Endothelial cell of umbilical vein (primary cell): ENCODE results near the gene TRIM2. TPM values are rescaled to one million over a fixed set of nuclear protein-coding genes. Genes with fewer than 3 reads are reported as not detected.

ENCODE experiments used
- BruUV-seq: library from RNA; stranded (reverse); fragments of 400-500 nt; replicated peaks from 2 replicates; lab custom pipeline; 2021; lab: Mats Ljungman, UMichigan
- CTCF ChIA-PET: fragments of 300-600, 350-600 bp; sonication (Branson Sonifier 250); formaldehyde crosslinking; loops from one replicate; lab custom pipeline; 2021; ENCODE audit warnings: antibody characterized with exemption, inconsistent platforms; lab: Charles Lee
- POLR2A ChIA-PET: fragments of 300-600, 350-600 bp; sonication (Branson Sonifier 250); formaldehyde crosslinking; loops from one replicate; lab custom pipeline; 2021; ENCODE audit warnings: antibody characterized with exemption, inconsistent platforms; lab: Charles Lee
- DNase-seq: peaks from one replicate; pipeline ENCODE4 v3.0.0-alpha.2; 2011; ENCODE audit warnings: low read depth, low spot score
- FAIRE-seq: peaks from 2 replicates; lab custom pipeline; 2011; peaks lifted over from hg19 to GRCh38; lab: Jason Lieb, UNC
- H2AFZ ChIP-seq: 2 replicates; pipeline ENCODE4 v1.6.0; 2012; ENCODE audit warnings: low read depth, low read length, control low read depth, inconsistent platforms
- H3K27ac ChIP-seq: 2 replicates; pipeline ENCODE4 v1.5.1; 2011; ENCODE audit warnings: low read depth, mild to moderate bottlenecking, control low read depth, low read length, moderate library complexity; ENCODE audit not compliant: insufficient read depth
- H3K27me3 ChIP-seq, 2 experiments: 2 replicates each; pipeline versions ENCODE4 v1.6.0 to v1.6.1; 2011; ENCODE audit warnings: low read length in 2 of 2, mixed read lengths in 1 of 2; ENCODE audit not compliant: control insufficient read depth in 2 of 2, insufficient read depth in 2 of 2
- H3K36me3 ChIP-seq, 2 experiments: 2 replicates in 1 of 2; 3 replicates in 1 of 2; pipeline ENCODE4 v1.5.1; 2011; ENCODE audit warnings: low read length in 2 of 2, mild to moderate bottlenecking in 1 of 2, moderate library complexity in 1 of 2; ENCODE audit not compliant: control insufficient read depth in 2 of 2, insufficient read depth in 2 of 2; ENCODE audit errors: extremely low read depth in 1 of 2
- H3K4me1 ChIP-seq: 3 replicates; pipeline ENCODE4 v1.5.1; 2011; ENCODE audit warnings: mild to moderate bottlenecking, low read length; ENCODE audit not compliant: control insufficient read depth, insufficient read depth; ENCODE audit errors: extremely low read depth
- H3K4me2 ChIP-seq: 2 replicates; pipeline ENCODE4 v1.6.1; 2011; ENCODE audit warnings: low read length, control low read depth, mixed read lengths; ENCODE audit not compliant: insufficient read depth
- H3K4me3 ChIP-seq, 3 experiments: fragments of 200-600 bp in 1 of 3; sonication (generic), shearing (Covaris generic) in 1 of 3; replicated peaks in 1 of 3; 2 replicates each; pipeline ENCODE4 v1.5.1; 2011 to 2016; ENCODE audit warnings: control low read depth in 3 of 3, low read length in 3 of 3, mild to moderate bottlenecking in 2 of 3, inconsistent platforms in 1 of 3, low read depth in 1 of 3, moderate library complexity in 1 of 3; ENCODE audit not compliant: insufficient read depth in 1 of 3
- H3K79me2 ChIP-seq: 2 replicates; pipeline ENCODE4 v1.6.0; 2012; ENCODE audit warnings: low read length, inconsistent platforms; ENCODE audit not compliant: control insufficient read depth, insufficient read depth
- H3K9ac ChIP-seq: replicated peaks from 2 replicates; pipeline ENCODE3; 2011; ENCODE audit warnings: low read length, control low read depth; ENCODE audit not compliant: insufficient read depth; ENCODE audit errors: extremely low read depth
- H3K9me1 ChIP-seq: replicated peaks from 3 replicates; pipeline ENCODE4 v1.6.0; 2011; ENCODE audit warnings: mild to moderate bottlenecking, low read length; ENCODE audit not compliant: control insufficient read depth, insufficient read depth; ENCODE audit errors: extremely low read depth
- H3K9me3 ChIP-seq: replicated peaks from 2 replicates; pipeline ENCODE4 v1.5.1; 2012; ENCODE audit warnings: low read length, inconsistent platforms; ENCODE audit not compliant: control insufficient read depth, insufficient read depth
- H4K20me1 ChIP-seq: replicated peaks from 2 replicates; pipeline ENCODE3; 2011; ENCODE audit warnings: mild to moderate bottlenecking, low read length; ENCODE audit not compliant: control insufficient read depth, insufficient read depth; ENCODE audit errors: extremely low read depth
- CTCF ChIP-seq, 2 donors: IDR thresholded peaks; 1 replicate in 1 of 2; 2 replicates in 1 of 2; pipeline ENCODE4 v1.5.1; 2011; ENCODE audit warnings: low read length in 2 of 2, mild to moderate bottlenecking in 2 of 2, moderate library complexity in 2 of 2, control low read depth in 1 of 2, inconsistent platforms in 1 of 2, low read depth in 1 of 2; ENCODE audit not compliant: insufficient read depth in 1 of 2; ENCODE audit errors: extremely low read depth in 1 of 2
- EZH2 ChIP-seq: IDR thresholded peaks from 2 replicates; pipeline ENCODE4 v1.6.1; 2012; ENCODE audit warnings: borderline replicate concordance, low read depth, mild to moderate bottlenecking, moderate library complexity, low read length, inconsistent platforms; ENCODE audit not compliant: severe bottlenecking
- FOS ChIP-seq: IDR thresholded peaks from 2 replicates; pipeline ENCODE4 v1.6.1; 2011; ENCODE audit warnings: mild to moderate bottlenecking, low read length, moderate library complexity, borderline replicate concordance; ENCODE audit not compliant: insufficient read depth
- GATA2 ChIP-seq: IDR thresholded peaks from 2 replicates; pipeline ENCODE4 v1.7.0; 2011; ENCODE audit warnings: low read depth, mild to moderate bottlenecking, moderate library complexity, mixed read lengths, low read length; ENCODE audit not compliant: insufficient read length, insufficient read depth
- JUN ChIP-seq: IDR thresholded peaks from 2 replicates; pipeline ENCODE4 v1.6.1; 2011; ENCODE audit warnings: borderline replicate concordance, low read depth; ENCODE audit not compliant: insufficient read length, insufficient read depth
- MAX ChIP-seq: IDR thresholded peaks from 2 replicates; pipeline ENCODE4 v1.6.1; 2011; ENCODE audit not compliant: insufficient read depth, insufficient read length
- MYC ChIP-seq: IDR thresholded peaks from one replicate; pipeline ENCODE4 v1.6.1; 2011; ENCODE audit warnings: mild to moderate bottlenecking, low read depth, low read length
- POLR2A ChIP-seq: IDR thresholded peaks from 2 replicates; pipeline ENCODE4 v1.6.1; 2012; ENCODE audit warnings: low read depth, mild to moderate bottlenecking, control low read depth, low read length
- POLR2AphosphoS5 ChIP-seq: IDR thresholded peaks from 2 replicates; pipeline ENCODE4 v1.6.1; 2012; ENCODE audit warnings: low read depth, mild to moderate bottlenecking, control low read depth, low read length, moderate library complexity; ENCODE audit not compliant: insufficient read depth
- dilution Hi-C: fragments of 300-500 bp; cut with MboI; formaldehyde crosslinking; loops from one replicate; pipeline ENCODE4 v1.15.0; 2019; ENCODE audit warnings: low sequenced_read_pairs; ENCODE audit not compliant: extremely low pct_ligation_motif_present
- intact Hi-C: fragments of 100-400 bp; cut with micrococcal nuclease; formaldehyde crosslinking; loops from one replicate; pipeline ENCODE4 v1.10.0; 2022
- polyA plus RNA-seq, 4 experiments: library from polyadenylated mRNA; depleted of rRNA in 3 of 4; stranded (reverse) in 3 of 4; unstranded in 1 of 4; fragments of >200 nt; gene quantifications; 2 replicates each; pipeline versions ENCODE4 v1.2.1 to v1.2.3, GENCODE V29; 2011 to 2012; ENCODE audit warnings: missing spikeins in 1 of 4
- total RNA-seq: library from RNA; stranded (reverse); gene quantifications from 2 replicates; pipeline ENCODE4 v1.2.3, GENCODE V29; 2021

Gene TRIM2
- total and polyA plus RNA-seq, 2 donors (not counting 3 experiments of a cell fraction or from before 2014, with no cell fraction given): 6.8 to 19.7 TPM

GRCh38 chr4:153211986-153212728 is 7.9 kb downstream of the TRIM2 start:
- no TSS peak for BruUV-seq
- no peak for TF ChIP-seq MYC
- no peak for TF ChIP-seq MAX
- no peak for TF ChIP-seq CTCF (IDR thresholded peaks at IDR 0.05; ENCODE audit: extremely low read depth in 1 of 2, insufficient read depth in 1 of 2, low read depth in 1 of 2, low read length in 2 of 2)
- no peak for TF ChIP-seq JUN
- no peak for TF ChIP-seq POLR2AphosphoS5
- no peak for TF ChIP-seq EZH2
- no peak for TF ChIP-seq FOS
- TF ChIP-seq POLR2A: no peak
- no peak for TF ChIP-seq GATA2
- Histone ChIP-seq H3K4me1 (no peaks in the 10 kb centered on the region), H2AFZ (no peak overlapping the region), H3K27ac (no peak overlapping the region), H3K27me3 (peaks cover 13 to 18% of the 10 kb centered on the region in 2 experiments), H3K36me3 (no peaks in the 10 kb centered on the region), H3K4me3 (no peak overlapping the region), H3K4me2 (no peak overlapping the region), H3K79me2 (no peaks in the 10 kb centered on the region), H4K20me1 (no peaks in the 10 kb centered on the region), H3K9ac (no peak overlapping the region), H3K9me1 (no peaks in the 10 kb centered on the region), H3K9me3 (no peaks in the 10 kb centered on the region)
- intact Hi-C loops (no loop called here), dilution Hi-C loops (no loop called here)
- POLR2A ChIA-PET: no interaction called here
- FAIRE-seq: no peak
- CTCF ChIA-PET: interaction anchor here (0.8 to 1.3 kb wide), 4 partner anchors 11 to 538 kb away, joined by 3 read pairs; no protein-coding TSS in a partner anchor
- no peak for DNase-seq
